Bronchial epithelial cell (primary cell): ENCODE data around the gene MINDY2. TPM values are rescaled to one million over a fixed set of nuclear protein-coding genes. Genes with fewer than 3 reads are reported as not detected.

Experiments used
- DNase-seq: peaks from one replicate; pipeline ENCODE4 v3.0.0-alpha.2; 2010; ENCODE audit warnings: low read depth
- FAIRE-seq: peaks from 2 replicates; lab custom pipeline; 2011; peaks lifted over from hg19 to GRCh38; lab: Jason Lieb, UNC
- H3K27me3 ChIP-seq: 2 replicates; pipeline ENCODE4 v1.5.1; 2011; ENCODE audit warnings: low read length; ENCODE audit not compliant: control insufficient read depth, insufficient read depth
- H3K36me3 ChIP-seq: 2 replicates; pipeline ENCODE4 v1.5.1; 2011; ENCODE audit warnings: low read length; ENCODE audit not compliant: control insufficient read depth, insufficient read depth
- H3K4me3 ChIP-seq: 2 replicates; pipeline ENCODE4 v1.5.1; 2011; ENCODE audit warnings: mild to moderate bottlenecking, low read depth, low read length, control low read depth
- CTCF ChIP-seq: IDR thresholded peaks from 2 replicates; pipeline ENCODE4 v1.5.1; 2011; ENCODE audit warnings: mild to moderate bottlenecking, moderate library complexity, low read length, control low read depth, inconsistent platforms; ENCODE audit not compliant: insufficient read depth, severe bottlenecking
- total RNA-seq: library from RNA; depleted of rRNA; stranded (reverse); fragments of >200 nt; gene quantifications from 2 replicates; pipeline ENCODE4 v1.2.1, GENCODE V29; 2014

MINDY2 gene
- total RNA-seq, 1 donor from 2014 or later = 25.0 TPM

- no peak overlapping the region for H3K4me3 ChIP-seq
- TF ChIP-seq CTCF = no peak
- DNase-seq (no peak), FAIRE-seq (no peak)
- H3K36me3 ChIP-seq = no peaks in the 10 kb centered on the region
- no peaks in the 10 kb centered on the region for H3K27me3 ChIP-seq
These were observed 6.0 kb downstream of the MINDY2 start for GRCh38 chr15:58777107-58777506.

DNA sequence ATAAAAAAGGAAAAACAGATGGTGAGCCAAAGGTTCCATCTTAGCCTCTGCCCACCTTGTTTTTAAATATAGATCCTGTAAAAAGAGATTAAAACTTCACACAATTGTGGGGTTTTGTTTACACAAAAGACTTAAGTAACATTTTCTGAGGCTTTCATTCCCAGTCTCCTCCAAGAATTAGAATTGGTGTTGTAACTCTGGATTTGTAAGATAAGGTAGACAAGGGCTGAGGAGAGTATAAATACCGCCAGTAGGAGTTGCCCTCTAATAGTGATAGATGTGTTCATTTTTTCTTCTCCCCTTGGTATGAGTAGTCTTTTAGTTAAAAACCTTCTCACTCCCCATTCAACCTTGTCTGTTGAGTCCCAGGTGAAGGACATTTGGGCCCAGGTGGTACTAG is 8.5 kb downstream of the MINDY2 start:
- no peak overlapping the region for H3K4me3 ChIP-seq
- DNase-seq (no peak), FAIRE-seq (no peak)
- TF ChIP-seq CTCF = no peak
- no peaks in the 10 kb centered on the region for H3K27me3 ChIP-seq
- H3K36me3 ChIP-seq = peaks cover under 1% of the 10 kb centered on the region

DNA sequence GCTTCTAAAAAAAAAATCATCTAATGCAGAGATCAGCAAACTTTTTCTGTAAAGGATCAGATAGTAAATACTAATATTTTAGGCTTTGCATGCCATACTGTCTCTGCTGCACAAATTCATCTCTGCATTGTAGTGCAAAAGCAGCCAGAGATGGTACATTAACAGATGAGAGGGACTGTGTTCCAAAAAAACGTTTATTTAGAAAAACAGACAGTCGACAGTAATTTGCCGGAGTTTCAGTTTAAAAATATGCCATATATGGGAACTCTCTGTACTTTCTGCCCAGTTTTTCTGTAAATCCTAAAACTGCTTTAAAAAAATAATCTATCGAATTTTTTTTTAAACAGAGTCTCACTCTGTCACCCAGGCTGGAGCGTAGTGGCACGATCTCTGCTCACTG is 14.3 kb downstream of the MINDY2 start:
- no peak for FAIRE-seq
- Histone ChIP-seq H3K4me3 (no peak overlapping the region), H3K36me3 (peaks cover 3% of the 10 kb centered on the region), H3K27me3 (no peaks in the 10 kb centered on the region)
- no peak for DNase-seq
- TF ChIP-seq CTCF = no peak

DNA sequence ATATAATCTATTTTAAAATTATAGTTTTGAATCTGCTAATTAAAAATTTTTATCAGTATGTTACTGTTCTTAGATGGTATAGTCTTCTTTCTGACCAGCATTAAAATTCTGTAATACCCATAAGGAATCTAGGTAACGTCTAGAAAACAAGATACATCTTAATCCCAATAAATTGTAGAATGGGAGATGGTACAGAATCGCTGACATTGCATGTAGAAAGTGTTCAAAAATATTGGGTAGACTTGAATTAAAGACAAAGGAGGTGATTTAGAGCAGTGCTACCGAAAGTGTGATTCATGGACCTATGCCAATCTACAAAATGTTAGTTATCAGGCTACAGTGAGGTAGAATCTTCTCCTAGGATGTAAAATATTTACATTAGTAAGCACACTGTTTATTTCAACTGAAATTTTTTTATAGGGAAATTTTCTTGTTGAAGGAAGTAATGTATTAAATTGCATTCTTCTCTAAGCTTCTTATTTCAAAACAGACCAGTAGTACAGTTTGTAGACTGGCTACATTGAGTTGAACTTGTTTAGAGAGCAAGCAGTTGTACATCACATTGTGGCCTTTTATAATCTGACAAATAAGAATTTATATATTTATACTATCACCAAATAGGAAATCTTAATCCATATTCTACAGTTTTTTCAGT is 17.1 kb downstream of the MINDY2 start:
- Histone ChIP-seq H3K4me3 (no peak overlapping the region), H3K36me3 (peaks cover 3% of the 10 kb centered on the region), H3K27me3 (no peaks in the 10 kb centered on the region)
- no peak for FAIRE-seq
- DNase-seq = no peak
- TF ChIP-seq CTCF = no peak

DNA sequence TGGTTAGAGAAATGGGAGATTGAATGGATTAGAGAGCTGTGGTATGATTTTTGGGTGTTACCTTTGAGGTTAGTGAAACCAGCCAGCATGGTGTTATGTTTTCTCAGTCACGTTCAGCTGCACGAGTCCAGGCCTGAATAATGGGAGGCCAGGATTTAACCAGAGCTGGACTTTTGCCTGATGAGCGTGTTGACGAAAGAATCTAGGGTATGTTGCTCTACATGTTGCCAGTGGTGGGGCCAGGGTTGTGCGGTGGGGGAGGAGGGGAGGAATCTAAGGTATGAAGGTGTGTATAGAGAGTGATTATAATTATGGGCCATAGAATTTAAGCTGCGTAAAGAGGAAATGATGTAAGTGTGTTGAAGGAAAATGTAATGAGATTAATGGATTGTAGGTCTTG is 22.8 kb downstream of the MINDY2 start:
- no peak for TF ChIP-seq CTCF
- peaks cover 2% of the 10 kb centered on the region for H3K36me3 ChIP-seq
- no peaks in the 10 kb centered on the region for H3K27me3 ChIP-seq
- H3K4me3 ChIP-seq = no peak overlapping the region
- DNase-seq = peak; percentile 99
- FAIRE-seq = peak; percentile 96

DNA sequence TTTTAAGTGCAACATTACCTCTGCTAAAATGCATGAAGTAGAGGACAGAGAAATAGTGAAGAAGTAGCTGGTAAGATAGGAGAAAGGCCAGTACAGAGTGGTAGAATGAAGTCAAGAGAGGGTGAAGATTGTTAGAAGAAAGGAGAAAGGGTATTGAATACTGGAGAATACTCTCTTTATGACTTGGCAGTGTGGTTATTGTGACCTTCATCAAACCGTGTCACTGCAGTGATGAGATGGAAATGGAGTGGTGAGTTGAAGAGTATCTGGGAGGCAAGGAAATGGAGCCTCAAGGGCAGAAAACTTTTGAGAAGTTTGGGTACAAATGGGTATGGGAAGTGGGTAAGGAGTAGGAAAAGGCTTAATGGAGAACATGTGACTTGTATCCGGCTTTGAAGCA is 24.7 kb downstream of the MINDY2 start:
- no peak for DNase-seq
- FAIRE-seq = no peak
- H3K36me3 ChIP-seq = no peaks in the 10 kb centered on the region
- H3K27me3 ChIP-seq = no peaks in the 10 kb centered on the region
- no peak overlapping the region for H3K4me3 ChIP-seq
- no peak for TF ChIP-seq CTCF
